ENCODE data around the gene BMP7. TPM values are rescaled to one million over a fixed set of nuclear protein-coding genes. Genes with fewer than 3 reads are reported as not detected.

BMP7 gene
- total and polyA plus RNA-seq, 8 donors = 0.67 to 22.4 (median 16.2) TPM

DNA sequence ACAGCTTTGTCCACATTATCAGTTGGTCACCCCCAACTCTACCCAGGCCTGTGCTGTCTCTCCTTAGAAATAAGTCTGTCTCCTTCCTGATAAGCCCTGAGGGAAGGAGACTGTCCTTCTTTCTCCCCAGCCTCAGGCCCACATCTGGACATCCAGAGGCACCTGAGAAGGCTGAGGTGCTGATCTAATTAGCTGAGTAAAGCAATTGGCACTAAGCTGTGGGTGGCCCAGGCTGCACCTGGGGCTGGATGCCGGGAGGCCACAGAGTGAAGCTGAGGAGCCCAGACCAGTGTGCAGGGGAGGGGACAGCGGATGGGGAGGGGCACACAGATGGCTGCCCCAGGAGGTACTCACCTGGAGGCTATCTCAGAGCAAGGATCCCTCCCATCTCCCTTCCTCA, 26.2 kb upstream of the BMP7 start:
- TF ChIP-seq, protein P1, sequence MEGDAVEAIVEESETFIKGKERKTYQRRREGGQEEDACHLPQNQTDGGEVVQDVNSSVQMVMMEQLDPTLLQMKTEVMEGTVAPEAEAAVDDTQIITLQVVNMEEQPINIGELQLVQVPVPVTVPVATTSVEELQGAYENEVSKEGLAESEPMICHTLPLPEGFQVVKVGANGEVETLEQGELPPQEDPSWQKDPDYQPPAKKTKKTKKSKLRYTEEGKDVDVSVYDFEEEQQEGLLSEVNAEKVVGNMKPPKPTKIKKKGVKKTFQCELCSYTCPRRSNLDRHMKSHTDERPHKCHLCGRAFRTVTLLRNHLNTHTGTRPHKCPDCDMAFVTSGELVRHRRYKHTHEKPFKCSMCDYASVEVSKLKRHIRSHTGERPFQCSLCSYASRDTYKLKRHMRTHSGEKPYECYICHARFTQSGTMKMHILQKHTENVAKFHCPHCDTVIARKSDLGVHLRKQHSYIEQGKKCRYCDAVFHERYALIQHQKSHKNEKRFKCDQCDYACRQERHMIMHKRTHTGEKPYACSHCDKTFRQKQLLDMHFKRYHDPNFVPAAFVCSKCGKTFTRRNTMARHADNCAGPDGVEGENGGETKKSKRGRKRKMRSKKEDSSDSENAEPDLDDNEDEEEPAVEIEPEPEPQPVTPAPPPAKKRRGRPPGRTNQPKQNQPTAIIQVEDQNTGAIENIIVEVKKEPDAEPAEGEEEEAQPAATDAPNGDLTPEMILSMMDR (IDR thresholded peaks at IDR 0.05) = no peak
- no peak overlapping the region for H3K27ac ChIP-seq
- ATAC-seq (no peak), DNase-seq (no peak)
- no peaks in the 10 kb centered on the region for H3K4me1 ChIP-seq
- intact Hi-C loops (cut with DNase I) = no loop called here
- H3K9me3 ChIP-seq = no peaks in the 10 kb centered on the region
- no peaks in the 10 kb centered on the region for H3K36me3 ChIP-seq
- H3K4me3 ChIP-seq = no peak overlapping the region
- peaks cover 4 to 82% of the 10 kb centered on the region in 2 donors for H3K27me3 ChIP-seq

DNA sequence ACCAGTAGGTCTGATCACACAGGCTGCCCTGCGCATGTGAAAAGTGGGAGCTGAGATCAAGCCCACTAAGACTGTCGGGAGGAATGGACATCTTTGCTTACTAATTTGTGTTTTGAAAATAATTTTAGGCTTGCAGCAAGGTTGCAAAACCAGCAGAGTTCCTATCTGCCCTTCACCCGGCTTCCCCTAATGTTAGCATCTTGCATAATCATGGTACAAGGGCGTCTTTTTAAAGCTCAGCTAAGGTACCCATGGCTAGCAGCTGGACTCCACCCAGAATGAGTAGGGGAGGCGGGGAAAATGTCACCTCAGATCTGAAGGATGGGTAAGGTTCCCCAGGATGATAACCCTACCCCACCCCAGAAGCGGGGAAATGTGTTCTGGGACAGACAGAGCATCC, 25.3 kb upstream of the BMP7 start:
- H3K4me3 ChIP-seq = no peak overlapping the region
- no peaks in the 10 kb centered on the region for H3K9me3 ChIP-seq
- TF ChIP-seq, protein P1 (IDR thresholded peaks at IDR 0.05) = no peak
- DNase-seq (no peak), ATAC-seq (no peak)
- no peaks in the 10 kb centered on the region for H3K4me1 ChIP-seq
- H3K27ac ChIP-seq = no peak overlapping the region
- H3K36me3 ChIP-seq = no peaks in the 10 kb centered on the region
- intact Hi-C loops (cut with DNase I) = no loop called here
- peaks cover 4 to 82% of the 10 kb centered on the region in 2 donors for H3K27me3 ChIP-seq

DNA sequence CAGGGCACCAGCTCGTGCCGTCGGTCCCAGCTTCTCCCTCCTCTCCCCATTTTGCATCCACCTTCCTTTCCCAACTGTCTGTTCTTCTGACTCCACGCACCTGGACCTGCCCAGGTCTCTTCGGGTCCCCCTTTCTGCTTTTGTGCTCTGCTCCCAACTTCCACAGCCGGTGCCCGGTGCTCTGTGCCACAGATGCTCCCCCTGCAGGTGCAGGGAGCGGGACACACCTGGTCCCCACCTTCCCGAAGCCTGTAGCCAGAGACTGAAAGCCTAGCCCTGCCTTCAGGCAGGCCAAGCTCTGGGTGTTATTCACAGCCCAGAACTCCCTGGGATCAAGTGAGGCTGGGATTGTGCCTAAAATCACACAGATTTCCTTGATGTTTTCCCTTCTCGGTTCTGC, 24.6 kb upstream of the BMP7 start:
- Histone ChIP-seq H3K27ac (no peak overlapping the region), H3K36me3 (no peaks in the 10 kb centered on the region), H3K4me3 (no peak overlapping the region), H3K9me3 (no peaks in the 10 kb centered on the region), H3K27me3 (peaks cover 4 to 84% of the 10 kb centered on the region in 2 donors), H3K4me1 (no peaks in the 10 kb centered on the region)
- DNase-seq (no peak), ATAC-seq (no peak)
- intact Hi-C loops (cut with DNase I) = no loop called here
- TF ChIP-seq, protein P1 (IDR thresholded peaks at IDR 0.05) = no peak

DNA sequence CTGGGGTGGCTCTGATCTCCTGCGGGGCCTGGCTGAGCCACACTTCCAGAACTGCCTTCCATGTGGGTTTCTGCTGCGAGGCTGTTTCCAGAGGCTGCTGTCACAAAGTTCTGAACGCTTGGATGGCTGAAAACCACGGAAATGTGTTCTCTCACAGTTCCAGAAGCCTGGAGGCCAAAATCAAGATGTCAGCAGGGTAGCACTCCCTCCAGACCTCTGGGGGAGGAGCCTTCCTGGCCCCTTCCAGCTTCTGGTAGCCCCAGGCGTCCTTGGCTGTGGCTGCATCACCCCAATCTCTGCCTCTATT, 23.7 kb upstream of the BMP7 start:
- intact Hi-C loops (cut with DNase I) = no loop called here
- no peak for ATAC-seq
- no peaks in the 10 kb centered on the region for H3K36me3 ChIP-seq
- TF ChIP-seq, protein P1 (IDR thresholded peaks at IDR 0.05) = no peak
- no peak for DNase-seq
- no peak overlapping the region for H3K27ac ChIP-seq
- H3K4me3 ChIP-seq = no peak overlapping the region
- H3K27me3 ChIP-seq = peaks cover 9 to 92% of the 10 kb centered on the region in 2 donors
- no peaks in the 10 kb centered on the region for H3K4me1 ChIP-seq
- no peaks in the 10 kb centered on the region for H3K9me3 ChIP-seq

DNA sequence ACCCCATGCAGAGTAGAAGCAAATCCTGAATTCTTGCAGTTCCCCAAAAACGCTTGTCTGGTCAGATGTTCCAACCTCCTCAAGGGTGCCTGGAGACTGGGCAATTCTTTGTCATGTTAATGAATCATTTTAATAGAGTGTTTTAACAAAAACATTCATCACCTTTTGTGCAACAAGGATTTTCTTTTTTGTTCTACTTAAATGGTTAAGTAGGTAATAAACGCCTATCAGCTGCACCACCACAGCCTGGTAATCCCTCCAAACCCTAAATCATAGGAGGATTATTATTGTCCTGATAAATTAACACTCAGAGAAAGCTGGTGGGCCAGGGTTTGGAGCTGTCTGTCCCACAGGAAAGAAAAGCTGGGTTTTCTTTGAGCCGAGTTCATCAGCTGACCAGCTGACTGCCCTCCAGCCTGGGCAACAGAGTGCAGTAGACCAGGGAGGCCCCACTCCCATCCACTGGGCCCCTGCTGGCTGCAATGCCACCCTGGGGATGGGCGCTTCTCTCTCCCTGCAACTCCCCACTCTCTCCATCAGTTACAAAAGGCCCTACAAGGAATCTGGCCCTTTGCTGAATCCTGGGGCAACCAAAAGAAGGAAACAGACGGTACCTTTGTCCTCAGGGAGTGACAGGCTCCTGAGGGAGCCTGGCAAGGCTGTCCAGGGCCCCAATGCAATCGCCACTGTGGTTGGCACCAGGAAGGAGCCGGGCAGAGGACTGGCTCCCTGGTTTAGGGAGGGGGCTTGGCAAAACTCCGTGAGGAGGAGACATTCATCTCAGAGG, 23.1 kb upstream of the BMP7 start:
- H3K36me3 ChIP-seq = no peaks in the 10 kb centered on the region
- DNase-seq = no peak
- no peaks in the 10 kb centered on the region for H3K9me3 ChIP-seq
- H3K4me1 ChIP-seq = no peaks in the 10 kb centered on the region
- H3K4me3 ChIP-seq = no peak overlapping the region
- H3K27ac ChIP-seq = no peak overlapping the region
- TF ChIP-seq, protein P1 (IDR thresholded peaks at IDR 0.05) = no peak
- no peak for ATAC-seq
- intact Hi-C loops (cut with DNase I) = no loop called here
- H3K27me3 ChIP-seq = peaks cover 9 to 93% of the 10 kb centered on the region in 2 donors

Measured in left lung (tissue), 10 donors.